GM12801 (cell line): ENCODE measurements around the gene PLEKHA7.

Source experiments
- CTCF ChIP-seq: IDR thresholded peaks from one replicate; pipeline ENCODE4 v1.5.1; 2011; ENCODE audit warnings: control low read depth; ENCODE audit not compliant: insufficient read length; ENCODE audit errors: extremely low read depth

PLEKHA7 gene

GRCh38 chr11:16879690-16880089 lies 134.5 kb downstream of the PLEKHA7 start:
- TF ChIP-seq CTCF: no peak

GRCh38 chr11:16876837-16877236 lies 137.4 kb downstream of the PLEKHA7 start:
- no peak for TF ChIP-seq CTCF

GRCh38 chr11:16876053-16876752 lies 138.0 kb downstream of the PLEKHA7 start:
- TF ChIP-seq CTCF: no peak

GRCh38 chr11:16874275-16874975 lies 139.8 kb downstream of the PLEKHA7 start:
- no peak for TF ChIP-seq CTCF

GRCh38 chr11:16873289-16873688 lies 140.9 kb downstream of the PLEKHA7 start:
- no peak for TF ChIP-seq CTCF

GRCh38 chr11:16871368-16871767 lies 142.8 kb downstream of the PLEKHA7 start:
- TF ChIP-seq CTCF: no peak

GRCh38 chr11:16867097-16867496 lies 147.1 kb downstream of the PLEKHA7 start:
- no peak for TF ChIP-seq CTCF
